ENCODE measurements around the gene CAMK4. TPM values are rescaled to one million over a fixed set of nuclear protein-coding genes. Genes with fewer than 3 reads are reported as not detected.
A peak's percentile ranks its signal among the peaks of the same experiment; 100 is the strongest.

Gene CAMK4
- total and polyA plus RNA-seq, 4 donors = 0.08 to 0.90 (median 0.62) TPM; not detected in 1

DNA sequence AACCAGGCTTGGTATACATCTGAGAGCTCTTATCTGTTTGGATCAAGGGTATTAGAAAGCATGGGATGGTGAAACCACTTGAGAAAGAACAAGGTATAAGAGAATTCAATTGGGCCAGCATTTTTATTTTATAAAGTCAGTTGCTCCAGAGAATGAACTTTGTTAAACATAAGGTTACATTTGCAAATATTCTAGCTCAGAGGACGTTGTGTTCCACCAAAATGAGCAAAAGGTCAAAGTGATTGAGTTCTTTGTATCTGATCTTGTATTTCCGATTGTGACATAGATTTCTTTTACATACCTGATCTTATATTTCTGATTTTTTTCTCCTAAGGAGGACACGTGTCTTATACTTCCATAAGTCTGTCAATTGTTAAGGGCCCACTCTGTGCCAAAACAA lies 296.7 kb downstream of the CAMK4 start:
- no peaks in the 10 kb centered on the region for H3K27me3 ChIP-seq (ENCODE audit: control insufficient read depth in 1 of 2, insufficient read depth in 2 of 2, low read length in 1 of 2)
- no peak for ATAC-seq (ENCODE audit: low FRiP score)
- no peak overlapping the region for H3K4me3 ChIP-seq (ENCODE audit: low read length in 2 of 2)
- intact Hi-C loops (cut with DNase I) = no loop called here
- no peaks in the 10 kb centered on the region for H3K4me1 ChIP-seq (ENCODE audit: control insufficient read depth in 1 of 2, insufficient read depth in 2 of 2, low read length in 2 of 2)
- no peak overlapping the region for H3K27ac ChIP-seq (ENCODE audit: low read depth in 1 of 2, low read length in 2 of 2)
- H3K36me3 ChIP-seq (ENCODE audit: control insufficient read depth in 1 of 2, insufficient read depth in 2 of 2, low read length in 1 of 2) = no peaks in the 10 kb centered on the region
- 77 to 81% methylated on average over 3 of the region's 3 CpGs for WGBS, 2 donors
- no peaks in the 10 kb centered on the region for H3K9me3 ChIP-seq (ENCODE audit: control insufficient read depth, low read length)
- DNase-seq = no peak

DNA sequence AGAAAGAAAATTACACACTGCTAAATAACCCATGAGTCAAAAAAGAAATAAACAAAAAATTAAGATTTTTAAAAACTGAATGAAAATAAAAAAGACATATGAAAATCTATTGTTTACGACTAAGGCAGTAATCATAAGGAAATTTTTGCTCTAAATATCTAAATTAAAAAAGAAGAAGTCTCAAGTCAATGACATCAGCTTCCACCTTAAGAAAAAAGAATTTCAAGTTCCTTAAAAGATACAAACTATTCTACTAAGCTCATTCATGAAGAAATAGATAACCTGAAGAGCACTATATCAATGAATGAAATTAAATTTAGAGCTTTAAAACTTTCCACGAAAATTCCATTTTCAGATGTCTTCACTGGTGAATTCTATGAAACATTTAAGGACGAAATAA lies 303.9 kb downstream of the CAMK4 start:
- 93 to 96% methylated on average over 3 of the region's 3 CpGs for WGBS, 2 donors
- intact Hi-C loops (cut with DNase I) = no loop called here
- no peak for ATAC-seq (ENCODE audit: low FRiP score)

DNA sequence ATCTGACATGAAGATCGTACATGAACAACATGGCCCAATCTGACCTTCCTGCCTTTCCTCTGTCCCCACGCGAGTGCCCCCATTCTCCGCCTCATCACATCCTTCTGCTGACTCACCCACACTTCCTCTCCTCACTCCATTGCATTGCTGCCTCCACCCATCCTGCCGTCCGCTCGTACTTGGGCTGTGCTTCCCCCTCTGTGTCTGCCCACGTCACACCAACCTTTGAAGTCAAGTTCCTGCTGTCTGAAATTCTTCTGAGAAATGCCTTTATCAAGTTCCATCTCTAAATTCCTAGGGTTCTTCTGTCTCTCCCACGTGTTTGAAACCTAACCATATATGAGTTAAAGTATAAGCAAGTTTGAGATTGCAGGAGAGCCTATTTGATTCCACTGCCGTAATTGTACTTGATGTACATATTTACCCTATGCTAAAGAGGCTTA lies 306.1 kb downstream of the CAMK4 start:
- H3K4me1 ChIP-seq (ENCODE audit: control insufficient read depth in 1 of 2, insufficient read depth in 2 of 2, low read length in 2 of 2) = no peaks in the 10 kb centered on the region
- no peaks in the 10 kb centered on the region for H3K9me3 ChIP-seq (ENCODE audit: control insufficient read depth, low read length)
- DNase-seq = peak; percentile 81 to 88
- H3K27me3 ChIP-seq (ENCODE audit: control insufficient read depth in 1 of 2, insufficient read depth in 2 of 2, low read length in 1 of 2) = no peaks in the 10 kb centered on the region
- H3K4me3 ChIP-seq (ENCODE audit: low read length in 2 of 2) = no peak overlapping the region
- H3K27ac ChIP-seq (ENCODE audit: low read depth in 1 of 2, low read length in 2 of 2) = no peak overlapping the region
- WGBS, 2 donors = 55 to 60% methylated on average over 10 of the region's 10 CpGs
- peak; percentile 82 for ATAC-seq (ENCODE audit: low FRiP score)
- no peaks in the 10 kb centered on the region for H3K36me3 ChIP-seq (ENCODE audit: control insufficient read depth in 1 of 2, insufficient read depth in 2 of 2, low read length in 1 of 2)
- intact Hi-C loops (cut with DNase I) = loop anchor here in 1 of 2 donors (5.0 to 10.0 kb wide), 2 partner anchors 617 to 884 kb away; partner anchors contain the start of gene EPB41L4A

More for the DNA sequence above, 303.9 kb downstream of the CAMK4 start:
- Histone ChIP-seq H3K27me3 (ENCODE audit: control insufficient read depth in 1 of 2, insufficient read depth in 2 of 2, low read length in 1 of 2) (no peaks in the 10 kb centered on the region), H3K27ac (ENCODE audit: low read depth in 1 of 2, low read length in 2 of 2) (no peak overlapping the region), H3K36me3 (ENCODE audit: control insufficient read depth in 1 of 2, insufficient read depth in 2 of 2, low read length in 1 of 2) (no peaks in the 10 kb centered on the region), H3K4me3 (ENCODE audit: low read length in 2 of 2) (no peak overlapping the region), H3K9me3 (ENCODE audit: control insufficient read depth, low read length) (no peaks in the 10 kb centered on the region), H3K4me1 (ENCODE audit: control insufficient read depth in 1 of 2, insufficient read depth in 2 of 2, low read length in 2 of 2) (no peaks in the 10 kb centered on the region)
- DNase-seq = no peak

DNA sequence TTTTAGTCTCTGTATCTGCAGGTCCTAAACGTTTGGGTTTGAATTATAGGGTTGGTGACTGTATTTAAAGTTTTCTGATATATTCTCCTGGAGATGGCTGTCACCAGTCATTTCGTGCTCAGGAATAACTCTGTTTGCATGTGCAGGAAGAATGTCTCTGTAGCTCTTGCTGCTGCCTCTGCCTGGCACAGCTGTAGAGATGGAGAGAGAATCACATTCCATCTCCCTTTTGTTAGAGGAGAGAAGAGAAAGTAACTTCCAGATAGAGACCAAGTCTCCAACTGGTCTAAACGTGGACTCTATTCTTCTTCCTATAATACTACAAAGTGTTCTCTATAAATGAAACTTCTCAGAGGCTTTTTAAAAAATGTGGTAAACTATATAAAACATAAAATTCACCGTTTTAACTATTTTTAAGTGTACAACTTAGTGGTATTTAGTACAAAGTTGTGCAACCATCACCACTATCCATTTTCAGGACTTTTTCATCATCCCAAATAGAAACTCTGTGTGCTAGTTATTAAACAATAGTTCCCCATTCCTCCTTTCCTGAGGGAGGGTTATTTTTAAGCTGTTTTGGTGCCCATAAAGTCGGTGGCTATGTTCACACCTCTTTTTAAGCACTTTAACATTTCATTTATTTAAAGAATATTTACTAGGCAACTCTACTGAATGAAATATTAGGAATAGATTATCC lies 308.9 kb downstream of the CAMK4 start:
- WGBS, 2 donors = 10 to 17% methylated on average over 5 of the region's 5 CpGs
- no peaks in the 10 kb centered on the region for H3K36me3 ChIP-seq (ENCODE audit: control insufficient read depth in 1 of 2, insufficient read depth in 2 of 2, low read length in 1 of 2)

DNA sequence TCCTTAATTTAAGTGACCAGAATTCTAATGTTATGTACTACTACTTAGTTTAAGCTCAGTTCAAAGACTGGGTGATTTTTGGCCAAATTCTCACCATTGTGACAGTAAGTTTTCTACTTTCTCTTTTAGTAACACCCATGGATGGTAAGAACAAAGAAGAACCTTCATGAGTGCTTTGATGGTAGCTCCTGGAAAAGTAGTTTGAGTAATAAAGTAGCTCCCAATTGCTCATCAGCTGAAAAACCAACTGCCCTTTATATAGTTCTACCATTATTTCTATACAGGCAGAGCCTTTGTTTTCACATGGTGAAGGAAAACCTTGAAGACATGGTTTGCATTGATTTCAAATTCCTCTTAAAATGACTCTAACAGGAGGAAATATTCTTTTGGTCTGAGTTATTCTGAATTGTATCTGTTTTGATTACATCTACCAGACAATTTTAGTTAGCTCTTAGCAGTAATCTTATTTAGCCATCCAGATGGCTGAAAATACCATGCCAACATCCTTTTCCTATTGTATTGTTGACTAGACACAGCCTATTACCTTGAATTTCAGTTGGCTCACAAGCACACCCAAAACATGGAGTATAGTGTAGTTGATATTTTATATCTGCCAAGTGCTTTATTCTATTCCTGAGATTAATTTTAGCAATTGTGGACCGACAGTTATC lies 311.8 kb downstream of the CAMK4 start:
- intact Hi-C loops (cut with DNase I) = loop anchor here in 1 of 2 donors (10.0 kb wide), 1 partner anchor 879 kb away; the partner anchor contains the start of gene EPB41L4A
- H3K4me1 ChIP-seq (ENCODE audit: control insufficient read depth in 1 of 2, insufficient read depth in 2 of 2, low read length in 2 of 2) = no peaks in the 10 kb centered on the region
- no peak overlapping the region for H3K4me3 ChIP-seq (ENCODE audit: low read length in 2 of 2)
- H3K27ac ChIP-seq (ENCODE audit: low read depth in 1 of 2, low read length in 2 of 2) = no peak overlapping the region
- H3K9me3 ChIP-seq (ENCODE audit: control insufficient read depth, low read length) = no peaks in the 10 kb centered on the region
- no peak for ATAC-seq (ENCODE audit: low FRiP score)
- no peaks in the 10 kb centered on the region for H3K36me3 ChIP-seq (ENCODE audit: control insufficient read depth in 1 of 2, insufficient read depth in 2 of 2, low read length in 1 of 2)
- no peak for DNase-seq
- 95 to 97% methylated on average over 1 of the region's 1 CpG for WGBS, 2 donors
- no peaks in the 10 kb centered on the region for H3K27me3 ChIP-seq (ENCODE audit: control insufficient read depth in 1 of 2, insufficient read depth in 2 of 2, low read length in 1 of 2)

More for the DNA sequence above, 308.9 kb downstream of the CAMK4 start:
- DNase-seq (no peak), ATAC-seq (ENCODE audit: low FRiP score) (no peak)
- H3K9me3 ChIP-seq (ENCODE audit: control insufficient read depth, low read length) = no peaks in the 10 kb centered on the region
- no peaks in the 10 kb centered on the region for H3K27me3 ChIP-seq (ENCODE audit: control insufficient read depth in 1 of 2, insufficient read depth in 2 of 2, low read length in 1 of 2)
- intact Hi-C loops (cut with DNase I) = loop anchor here in 1 of 2 donors (5.0 to 10.0 kb wide), 2 partner anchors 614 to 882 kb away; partner anchors contain the start of gene EPB41L4A
- H3K4me1 ChIP-seq (ENCODE audit: control insufficient read depth in 1 of 2, insufficient read depth in 2 of 2, low read length in 2 of 2) = no peaks in the 10 kb centered on the region
- no peak overlapping the region for H3K4me3 ChIP-seq (ENCODE audit: low read length in 2 of 2)
- no peak overlapping the region for H3K27ac ChIP-seq (ENCODE audit: low read depth in 1 of 2, low read length in 2 of 2)

DNA sequence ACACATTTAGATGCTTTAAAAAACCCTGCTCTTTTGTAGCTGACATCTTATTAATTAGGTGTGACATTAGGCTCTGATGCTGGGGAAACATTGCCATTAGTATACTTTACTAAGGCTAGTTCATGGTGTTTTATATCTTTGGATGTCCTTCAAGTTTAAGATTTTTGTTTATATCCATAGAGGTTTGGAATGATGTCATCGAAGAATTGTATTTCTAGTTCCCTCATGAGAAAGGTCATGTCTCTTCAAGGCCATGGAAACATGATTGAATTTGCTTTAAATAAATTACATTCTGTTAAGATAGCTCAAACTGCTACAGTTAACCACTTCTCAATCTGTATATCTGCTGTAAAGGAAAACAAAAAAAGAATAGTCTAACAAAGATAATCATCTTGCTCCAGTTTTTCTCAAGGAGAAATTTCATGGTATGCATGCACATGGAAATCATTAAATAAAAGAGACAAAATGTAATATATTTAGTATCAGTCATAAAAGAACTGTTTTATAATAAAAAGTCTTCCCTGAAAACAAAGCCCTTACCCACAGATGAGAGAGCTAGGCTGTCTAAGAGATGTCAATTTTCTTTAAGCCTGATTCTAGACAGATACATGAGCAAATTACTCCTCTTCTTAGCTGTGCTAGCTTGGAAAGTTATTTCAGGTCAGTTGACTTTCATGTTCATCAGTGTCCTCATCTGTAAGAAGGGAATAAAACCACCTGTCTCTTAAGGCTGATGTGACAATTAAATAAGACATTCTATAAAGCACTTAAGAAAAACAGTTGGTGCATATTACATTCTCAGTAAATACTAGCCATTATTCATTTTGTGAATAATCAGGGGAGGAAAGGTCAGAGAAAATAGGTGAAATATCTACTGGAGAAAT lies 313.2 kb downstream of the CAMK4 start:
- WGBS, 2 donors = 74 to 78% methylated on average over 1 of the region's 1 CpG
- no peaks in the 10 kb centered on the region for H3K27me3 ChIP-seq (ENCODE audit: control insufficient read depth in 1 of 2, insufficient read depth in 2 of 2, low read length in 1 of 2)
- H3K36me3 ChIP-seq (ENCODE audit: control insufficient read depth in 1 of 2, insufficient read depth in 2 of 2, low read length in 1 of 2) = no peaks in the 10 kb centered on the region
- intact Hi-C loops (cut with DNase I) = loop anchor here in 1 of 2 donors (10.0 kb wide), 1 partner anchor 877 kb away; the partner anchor contains the start of gene EPB41L4A
- no peak overlapping the region for H3K27ac ChIP-seq (ENCODE audit: low read depth in 1 of 2, low read length in 2 of 2)
- no peak for DNase-seq
- no peak overlapping the region for H3K4me3 ChIP-seq (ENCODE audit: low read length in 2 of 2)
- H3K4me1 ChIP-seq (ENCODE audit: control insufficient read depth in 1 of 2, insufficient read depth in 2 of 2, low read length in 2 of 2) = peaks cover 0 to under 1% of the 10 kb centered on the region in 2 donors
- ATAC-seq (ENCODE audit: low FRiP score) = no peak
- no peaks in the 10 kb centered on the region for H3K9me3 ChIP-seq (ENCODE audit: control insufficient read depth, low read length)

Other genes starting within 250 kb of the CAMK4 start
- gene TSLP, start 152.7 kb upstream of the CAMK4 start, total RNA-seq = 1 to 10 TPM; 1.5 to 2.5 TPM
- 1 to 10 TPM; 2.1 to 2.4 TPM for gene TSLP, start 152.7 kb upstream of the CAMK4 start, polyA plus RNA-seq
- gene WDR36, start 132.0 kb upstream of the CAMK4 start, total RNA-seq = 10 to 100 TPM; 16.7 to 26.1 TPM
- gene WDR36, start 132.0 kb upstream of the CAMK4 start, polyA plus RNA-seq = 1 to 10 TPM; 3.4 to 5.2 TPM

Measured in aorta (tissue), 5 donors.